ENCODE data around the gene BTBD9. TPM values are rescaled to one million over a fixed set of nuclear protein-coding genes. Genes with fewer than 3 reads are reported as not detected.

Gene BTBD9
- total RNA-seq, 1 experiment from 2014 or later, result 4.3 TPM

DNA sequence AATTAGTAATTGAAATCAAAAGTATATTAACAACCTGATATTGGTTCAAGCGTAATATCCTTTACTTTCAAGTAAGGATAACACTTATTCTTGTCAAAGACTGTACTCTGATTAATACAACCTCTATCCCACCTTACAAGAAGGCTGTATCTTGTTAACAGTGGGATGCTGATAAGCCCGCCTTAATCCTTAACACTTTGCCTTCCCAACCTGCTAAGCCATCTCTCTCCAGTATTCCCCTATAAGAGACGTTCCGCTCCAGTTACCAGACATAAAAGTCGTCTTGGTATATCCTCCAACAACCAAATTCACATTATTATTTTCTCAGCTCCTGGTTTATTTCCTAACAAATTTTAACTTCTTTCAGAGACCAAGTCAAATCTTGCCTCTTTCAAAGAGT, 2.0 kb downstream of the BTBD9 start:
- intact Hi-C loops (cut with micrococcal nuclease), result no loop called here
- ChIA-PET POLR2A (ENCODE audit: unreplicated experiment) (no interaction called here), CTCF (no interaction called here)
- Histone ChIP-seq H3K27ac (ENCODE audit: low read length) (no peak overlapping the region), H3F3A (ENCODE audit: low read length, unreplicated experiment) (no peaks in the 10 kb centered on the region), H3K9me2 (replicated peaks; ENCODE audit: low read length) (no peaks in the 10 kb centered on the region), H3K36me3 (ENCODE audit: low read depth, low read length) (no peaks in the 10 kb centered on the region), H3K27me3 (ENCODE audit: low read length) (no peaks in the 10 kb centered on the region), H2AFZ (ENCODE audit: low read length) (no peak overlapping the region), H3K9ac (ENCODE audit: low read length) (no peak overlapping the region), H3K4me1 (ENCODE audit: insufficient read depth, low read length) (peaks cover 15% of the 10 kb centered on the region; the same call in 1 of the 2 replicates), H3K9me3 (ENCODE audit: low read length) (no peaks in the 10 kb centered on the region), H3K79me2 (ENCODE audit: low read length) (peaks cover 17% of the 10 kb centered on the region), H3K4me2 (ENCODE audit: low read length) (no peak overlapping the region), H4K20me1 (ENCODE audit: low read length) (no peaks in the 10 kb centered on the region), H3K4me3 (ENCODE audit: low read length) (no peak overlapping the region)
- no TSS peak for BruUV-seq (replicated peaks)
- DNase-seq (no peak), ATAC-seq (no peak)
- TF ChIP-seq, protein P1, sequence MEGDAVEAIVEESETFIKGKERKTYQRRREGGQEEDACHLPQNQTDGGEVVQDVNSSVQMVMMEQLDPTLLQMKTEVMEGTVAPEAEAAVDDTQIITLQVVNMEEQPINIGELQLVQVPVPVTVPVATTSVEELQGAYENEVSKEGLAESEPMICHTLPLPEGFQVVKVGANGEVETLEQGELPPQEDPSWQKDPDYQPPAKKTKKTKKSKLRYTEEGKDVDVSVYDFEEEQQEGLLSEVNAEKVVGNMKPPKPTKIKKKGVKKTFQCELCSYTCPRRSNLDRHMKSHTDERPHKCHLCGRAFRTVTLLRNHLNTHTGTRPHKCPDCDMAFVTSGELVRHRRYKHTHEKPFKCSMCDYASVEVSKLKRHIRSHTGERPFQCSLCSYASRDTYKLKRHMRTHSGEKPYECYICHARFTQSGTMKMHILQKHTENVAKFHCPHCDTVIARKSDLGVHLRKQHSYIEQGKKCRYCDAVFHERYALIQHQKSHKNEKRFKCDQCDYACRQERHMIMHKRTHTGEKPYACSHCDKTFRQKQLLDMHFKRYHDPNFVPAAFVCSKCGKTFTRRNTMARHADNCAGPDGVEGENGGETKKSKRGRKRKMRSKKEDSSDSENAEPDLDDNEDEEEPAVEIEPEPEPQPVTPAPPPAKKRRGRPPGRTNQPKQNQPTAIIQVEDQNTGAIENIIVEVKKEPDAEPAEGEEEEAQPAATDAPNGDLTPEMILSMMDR (conservative IDR thresholded peaks at IDR 0.05; ENCODE audit: low read depth, low read length), result no peak
- TF ChIP-seq EZH2 (IDR thresholded peaks at IDR 0.05; ENCODE audit: low read length, unreplicated experiment) (no peak), EZH2phosphoT487 (IDR thresholded peaks at IDR 0.05; ENCODE audit: borderline replicate concordance, low read length) (no peak)

DNA sequence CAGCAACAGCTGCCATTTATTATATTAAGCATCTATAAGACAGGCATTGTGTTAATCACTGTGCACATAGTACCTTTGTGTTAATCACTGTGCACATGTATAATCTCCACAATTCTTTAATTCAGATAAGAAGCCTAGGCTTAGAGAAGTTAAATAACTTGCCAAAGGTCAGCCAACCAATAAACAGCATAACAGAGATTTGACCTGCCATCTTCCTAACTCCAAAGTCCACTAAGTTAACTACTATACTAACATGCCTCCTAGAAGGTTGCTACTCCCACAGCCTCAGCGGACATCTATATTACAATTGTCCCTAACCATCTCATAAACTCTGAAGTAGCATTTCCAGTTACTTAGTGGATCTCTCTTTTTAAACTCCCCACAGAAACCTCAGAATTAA, 3.7 kb downstream of the BTBD9 start:
- no TSS peak for BruUV-seq (replicated peaks)

DNA sequence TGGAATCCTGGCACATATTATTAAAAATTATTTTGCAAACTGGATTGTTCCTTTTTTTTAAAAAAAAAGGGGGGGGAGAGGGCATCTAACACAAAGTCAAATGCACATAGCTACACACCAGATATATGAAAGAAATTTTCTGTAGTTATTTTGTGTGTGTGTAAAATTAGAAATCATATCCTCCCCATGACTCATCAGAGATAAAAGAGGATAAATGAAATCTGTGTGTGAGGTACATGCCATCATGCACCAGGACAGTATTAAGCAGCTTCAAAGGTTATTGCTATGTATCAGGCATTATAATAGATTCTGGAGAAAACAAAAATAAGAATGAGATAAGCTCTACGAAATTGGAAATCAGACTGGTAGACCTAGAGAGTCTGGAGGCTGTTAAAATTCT, 5.2 kb downstream of the BTBD9 start:
- no peak overlapping the region for H3K9ac ChIP-seq (ENCODE audit: low read length)
- no peaks in the 10 kb centered on the region for H4K20me1 ChIP-seq (ENCODE audit: low read length)
- H3F3A ChIP-seq (ENCODE audit: low read length, unreplicated experiment), result no peaks in the 10 kb centered on the region
- no TSS peak for BruUV-seq (replicated peaks)
- H3K9me3 ChIP-seq (ENCODE audit: low read length), result no peaks in the 10 kb centered on the region
- H2AFZ ChIP-seq (ENCODE audit: low read length), result no peak overlapping the region
- ChIA-PET POLR2A (ENCODE audit: unreplicated experiment) (interaction anchor here (0.6 kb wide), 1 partner anchor 21 kb away, joined by 3 read pairs; no protein-coding TSS in a partner anchor), CTCF (no interaction called here)
- no peak overlapping the region for H3K4me3 ChIP-seq (ENCODE audit: low read length)
- DNase-seq (peak; percentile 9), ATAC-seq (peak; percentile 42)
- peaks cover 9% of the 10 kb centered on the region; the same call in 1 of the 2 replicates for H3K79me2 ChIP-seq (ENCODE audit: low read length)
- H3K9me2 ChIP-seq (replicated peaks; ENCODE audit: low read length), result no peaks in the 10 kb centered on the region
- H3K4me1 ChIP-seq (ENCODE audit: insufficient read depth, low read length), result peaks cover 13% of the 10 kb centered on the region
- TF ChIP-seq EZH2 (IDR thresholded peaks at IDR 0.05; ENCODE audit: low read length, unreplicated experiment) (no peak), EZH2phosphoT487 (IDR thresholded peaks at IDR 0.05; ENCODE audit: borderline replicate concordance, low read length) (no peak)
- TF ChIP-seq, protein P1 (conservative IDR thresholded peaks at IDR 0.05; ENCODE audit: low read depth, low read length), result no peak
- no peak overlapping the region for H3K27ac ChIP-seq (ENCODE audit: low read length)
- H3K27me3 ChIP-seq (ENCODE audit: low read length), result no peaks in the 10 kb centered on the region
- H3K36me3 ChIP-seq (ENCODE audit: low read depth, low read length), result no peaks in the 10 kb centered on the region
- intact Hi-C loops (cut with micrococcal nuclease), result no loop called here
- H3K4me2 ChIP-seq (ENCODE audit: low read length), result no peak overlapping the region

More for the DNA sequence above, 3.7 kb downstream of the BTBD9 start:
- no peaks in the 10 kb centered on the region for H3K9me2 ChIP-seq (replicated peaks; ENCODE audit: low read length)
- H3K27me3 ChIP-seq (ENCODE audit: low read length), result no peaks in the 10 kb centered on the region
- no peak overlapping the region for H3K9ac ChIP-seq (ENCODE audit: low read length)
- H3K9me3 ChIP-seq (ENCODE audit: low read length), result no peaks in the 10 kb centered on the region
- H3K4me1 ChIP-seq (ENCODE audit: insufficient read depth, low read length), result peaks cover 21% of the 10 kb centered on the region
- no peak overlapping the region for H3K4me2 ChIP-seq (ENCODE audit: low read length)
- POLR2A ChIA-PET (ENCODE audit: unreplicated experiment), result no interaction called here
- H2AFZ ChIP-seq (ENCODE audit: low read length), result no peak overlapping the region
- no peaks in the 10 kb centered on the region for H4K20me1 ChIP-seq (ENCODE audit: low read length)
- H3K79me2 ChIP-seq (ENCODE audit: low read length), result peaks cover 16% of the 10 kb centered on the region
- intact Hi-C loops (cut with micrococcal nuclease), result no loop called here
- no peaks in the 10 kb centered on the region for H3F3A ChIP-seq (ENCODE audit: low read length, unreplicated experiment)
- H3K36me3 ChIP-seq (ENCODE audit: low read depth, low read length), result no peaks in the 10 kb centered on the region
- CTCF ChIA-PET, result no interaction called here
- no peak overlapping the region for H3K4me3 ChIP-seq (ENCODE audit: low read length)
- no peak for DNase-seq
- no peak for ATAC-seq
- TF ChIP-seq, protein P1 (conservative IDR thresholded peaks at IDR 0.05; ENCODE audit: low read depth, low read length), result no peak
- TF ChIP-seq EZH2 (IDR thresholded peaks at IDR 0.05; ENCODE audit: low read length, unreplicated experiment), result no peak
- H3K27ac ChIP-seq (ENCODE audit: low read length), result no peak overlapping the region

All from PC-3 (cell line).